ENCODE measurements around the gene MGA. TPM values are rescaled to one million over a fixed set of nuclear protein-coding genes. Genes with fewer than 3 reads are reported as not detected.

MGA gene
- total and polyA plus RNA-seq, 4 donors: 2.7 to 86.2 (median 14.1) TPM

- Histone ChIP-seq H3K4me1 (ENCODE audit: control insufficient read depth in 5 of 5, insufficient read depth in 5 of 5, low read length in 5 of 5) (peaks cover 0 to 6% (median 0%) of the 10 kb centered on the region in 5 donors), H3K9ac (ENCODE audit: insufficient read depth in 1 of 2, low read length in 2 of 2) (no peak overlapping the region), H3K27ac (ENCODE audit: low read depth in 1 of 2, low read length in 1 of 2) (no peak overlapping the region), H3K4me3 (no peak overlapping the region), H3K9me3 (ENCODE audit: control insufficient read depth in 4 of 4, insufficient read depth in 3 of 4, low read length in 3 of 4) (no peaks in the 10 kb centered on the region), H3K27me3 (ENCODE audit: control insufficient read depth in 3 of 3, insufficient read depth in 3 of 3, low read length in 2 of 3) (no peaks in the 10 kb centered on the region), H3K36me3 (ENCODE audit: control insufficient read depth in 4 of 4, insufficient read depth in 4 of 4, low read length in 4 of 4) (peaks cover 0 to 7% (median 4%) of the 10 kb centered on the region in 4 donors)
- 85 to 92% methylated on average over 3 of the region's 3 CpGs for WGBS, 2 donors
- ATAC-seq (ENCODE audit: insufficient read depth, low FRiP score) (no peak), DNase-seq (no peak)
- TF ChIP-seq CTCF (IDR thresholded peaks at IDR 0.05; ENCODE audit: control extremely low read depth, extremely low read depth): no peak
These were observed 145.5 kb downstream of the MGA start for GRCh38 chr15:41805711-41806110.

- 87 to 88% methylated on average over 10 of the region's 10 CpGs for WGBS, 2 donors
- DNase-seq: peak in 2 of 3 donors; percentile 25 to 31
- no peak overlapping the region for H3K9ac ChIP-seq (ENCODE audit: insufficient read depth in 1 of 2, low read length in 2 of 2)
- H3K36me3 ChIP-seq (ENCODE audit: control insufficient read depth in 4 of 4, insufficient read depth in 4 of 4, low read length in 4 of 4): peaks cover 0 to 7% (median 3%) of the 10 kb centered on the region in 4 donors
- H3K27me3 ChIP-seq (ENCODE audit: control insufficient read depth in 3 of 3, insufficient read depth in 3 of 3, low read length in 2 of 3): no peaks in the 10 kb centered on the region
- ATAC-seq (ENCODE audit: insufficient read depth, low FRiP score): peak; percentile 54
- no peak overlapping the region for H3K4me3 ChIP-seq
- peaks cover 0 to 6% (median 0%) of the 10 kb centered on the region in 5 donors for H3K4me1 ChIP-seq (ENCODE audit: control insufficient read depth in 5 of 5, insufficient read depth in 5 of 5, low read length in 5 of 5)
- no peak for TF ChIP-seq CTCF (IDR thresholded peaks at IDR 0.05; ENCODE audit: control extremely low read depth, extremely low read depth)
- H3K27ac ChIP-seq (ENCODE audit: low read depth in 1 of 2, low read length in 1 of 2): no peak overlapping the region
- H3K9me3 ChIP-seq (ENCODE audit: control insufficient read depth in 4 of 4, insufficient read depth in 3 of 4, low read length in 3 of 4): no peaks in the 10 kb centered on the region
These were observed 146.3 kb downstream of the MGA start for GRCh38 chr15:41806291-41807181.

- ATAC-seq (ENCODE audit: insufficient read depth, low FRiP score) (no peak), DNase-seq (no peak)
- no peak for TF ChIP-seq CTCF (IDR thresholded peaks at IDR 0.05; ENCODE audit: control extremely low read depth, extremely low read depth)
- H3K27me3 ChIP-seq (ENCODE audit: control insufficient read depth in 3 of 3, insufficient read depth in 3 of 3, low read length in 2 of 3): no peaks in the 10 kb centered on the region
- no peak overlapping the region for H3K9ac ChIP-seq (ENCODE audit: insufficient read depth in 1 of 2, low read length in 2 of 2)
- peaks cover 0 to 5% (median 0%) of the 10 kb centered on the region in 5 donors for H3K4me1 ChIP-seq (ENCODE audit: control insufficient read depth in 5 of 5, insufficient read depth in 5 of 5, low read length in 5 of 5)
- no peak overlapping the region for H3K27ac ChIP-seq (ENCODE audit: low read depth in 1 of 2, low read length in 1 of 2)
- no peaks in the 10 kb centered on the region for H3K9me3 ChIP-seq (ENCODE audit: control insufficient read depth in 4 of 4, insufficient read depth in 3 of 4, low read length in 3 of 4)
- WGBS, 2 donors: 72 to 83% methylated on average over 2 of the region's 2 CpGs
- H3K4me3 ChIP-seq: no peak overlapping the region
- H3K36me3 ChIP-seq (ENCODE audit: control insufficient read depth in 4 of 4, insufficient read depth in 4 of 4, low read length in 4 of 4): peaks cover 0 to 21% (median 10%) of the 10 kb centered on the region in 4 donors
These were observed 148.9 kb downstream of the MGA start for GRCh38 chr15:41809121-41809520.

All from lung (tissue), 12 donors.